IMR-90 (cell line): ENCODE data around the gene DEFB119.

ENCODE experiments used
- BHLHE40 ChIP-seq: fragments of 150-350 bp; IDR thresholded peaks from 2 replicates; pipeline ENCODE4 v1.6.1; 2016; ENCODE audit warnings: mild to moderate bottlenecking, low read depth, low read length
- ELK1 ChIP-seq: fragments of 150-350 bp; IDR thresholded peaks from 2 replicates; pipeline ENCODE4 v1.6.1; 2016; ENCODE audit warnings: low read depth, mild to moderate bottlenecking, low read length, moderate library complexity, borderline replicate concordance
- FOS ChIP-seq: fragments of 150-350 bp; IDR thresholded peaks from 2 replicates; pipeline ENCODE4 v1.6.1; 2016; ENCODE audit warnings: low read depth, low read length
- MAFK ChIP-seq: IDR thresholded peaks from 2 replicates; pipeline ENCODE4 v1.6.1; 2012; ENCODE audit warnings: low read depth, low read length, improper control_type of control experiment
- POLR2A ChIP-seq: IDR thresholded peaks from 2 replicates; pipeline ENCODE4 v1.6.1; 2012; ENCODE audit warnings: mild to moderate bottlenecking, low read depth, low read length
- RCOR1 ChIP-seq: IDR thresholded peaks from 2 replicates; pipeline ENCODE4 v1.6.1; 2012; ENCODE audit warnings: mild to moderate bottlenecking, low read length, improper control_type of control experiment; ENCODE audit not compliant: insufficient replicate concordance
- RFX5 ChIP-seq: IDR thresholded peaks from 2 replicates; pipeline ENCODE4 v1.8.0; 2012; ENCODE audit warnings: low read depth, mild to moderate bottlenecking, low read length, moderate library complexity
- TF ChIP-seq, protein P1 (sequence below): conservative IDR thresholded peaks from 2 replicates; pipeline ENCODE4 v1.5.1; 2012; ENCODE audit warnings: mild to moderate bottlenecking, low read depth, low read length, improper control_type of control experiment
- TF ChIP-seq, protein P2 (sequence below): fragments of 150-350 bp; IDR thresholded peaks from 2 replicates; pipeline ENCODE4 v1.6.1; 2017; ENCODE audit warnings: mild to moderate bottlenecking, antibody characterized with exemption, low read length, low read depth

GRCh38 chr20:31414381-31414780, 24.0 kb upstream of the DEFB119 start:
- TF ChIP-seq, protein P1, sequence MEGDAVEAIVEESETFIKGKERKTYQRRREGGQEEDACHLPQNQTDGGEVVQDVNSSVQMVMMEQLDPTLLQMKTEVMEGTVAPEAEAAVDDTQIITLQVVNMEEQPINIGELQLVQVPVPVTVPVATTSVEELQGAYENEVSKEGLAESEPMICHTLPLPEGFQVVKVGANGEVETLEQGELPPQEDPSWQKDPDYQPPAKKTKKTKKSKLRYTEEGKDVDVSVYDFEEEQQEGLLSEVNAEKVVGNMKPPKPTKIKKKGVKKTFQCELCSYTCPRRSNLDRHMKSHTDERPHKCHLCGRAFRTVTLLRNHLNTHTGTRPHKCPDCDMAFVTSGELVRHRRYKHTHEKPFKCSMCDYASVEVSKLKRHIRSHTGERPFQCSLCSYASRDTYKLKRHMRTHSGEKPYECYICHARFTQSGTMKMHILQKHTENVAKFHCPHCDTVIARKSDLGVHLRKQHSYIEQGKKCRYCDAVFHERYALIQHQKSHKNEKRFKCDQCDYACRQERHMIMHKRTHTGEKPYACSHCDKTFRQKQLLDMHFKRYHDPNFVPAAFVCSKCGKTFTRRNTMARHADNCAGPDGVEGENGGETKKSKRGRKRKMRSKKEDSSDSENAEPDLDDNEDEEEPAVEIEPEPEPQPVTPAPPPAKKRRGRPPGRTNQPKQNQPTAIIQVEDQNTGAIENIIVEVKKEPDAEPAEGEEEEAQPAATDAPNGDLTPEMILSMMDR, result no peak
- no peak for TF ChIP-seq RFX5
- TF ChIP-seq FOS, result no peak
- TF ChIP-seq MAFK, result no peak
- no peak for TF ChIP-seq ELK1
- no peak for TF ChIP-seq BHLHE40
- no peak for TF ChIP-seq POLR2A
- TF ChIP-seq, protein P2, sequence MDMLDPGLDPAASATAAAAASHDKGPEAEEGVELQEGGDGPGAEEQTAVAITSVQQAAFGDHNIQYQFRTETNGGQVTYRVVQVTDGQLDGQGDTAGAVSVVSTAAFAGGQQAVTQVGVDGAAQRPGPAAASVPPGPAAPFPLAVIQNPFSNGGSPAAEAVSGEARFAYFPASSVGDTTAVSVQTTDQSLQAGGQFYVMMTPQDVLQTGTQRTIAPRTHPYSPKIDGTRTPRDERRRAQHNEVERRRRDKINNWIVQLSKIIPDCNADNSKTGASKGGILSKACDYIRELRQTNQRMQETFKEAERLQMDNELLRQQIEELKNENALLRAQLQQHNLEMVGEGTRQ, result no peak
- no peak for TF ChIP-seq RCOR1
